ENCODE results near the gene PCDHA6. TPM values are rescaled to one million over a fixed set of nuclear protein-coding genes. Genes with fewer than 3 reads are reported as not detected.
"Not testable (repeated sequence)": the region's sequence is repeated elsewhere in the genome, so short reads cannot be mapped to it uniquely, and the experiment has no call there.

The PCDHA6 gene
- polyA plus RNA-seq (2011; rRNA removed) (0.02 and 0.09 TPM in 2 replicates), polyA minus RNA-seq (2011; rRNA and poly(A)+ RNA removed) (0.13 TPM in 1 of 2 replicates, not detected in the other)

GRCh38 chr5:140827704-140828361 is at the start of gene PCDHA6:
PCDHA6 (plus strand) TSS chr5:140827960; CDS start chr5:140828092, 132 bp downstream.
- peaks cover 32% of the 10 kb centered on the region for H3K9me3 ChIP-seq (ENCODE audit: control insufficient read depth, insufficient read depth, low read length)
- H3K4me3 ChIP-seq (ENCODE audit: low read depth, low read length): no peak within 1 kb of the TSS
- H3K27me3 ChIP-seq (ENCODE audit: control insufficient read depth, insufficient read depth, low read length): no peaks in the 10 kb centered on the region
- H3K27ac ChIP-seq (ENCODE audit: low read depth, low read length): no peak within 1 kb of the TSS
- no peak for DNase-seq (ENCODE audit: low read depth, low spot score)
- ChIA-PET CTCF (no interaction called here), POLR2A (no interaction called here)
- TF ChIP-seq CTCF (IDR thresholded peaks at IDR 0.05; ENCODE audit: low read depth, low read length): no peak

GRCh38 chr5:140780512-140780911 is 47.2 kb upstream of the PCDHA6 start:
- no peak overlapping the region for H3K4me3 ChIP-seq (ENCODE audit: low read depth, low read length)
- CTCF ChIA-PET: no interaction called here
- POLR2A ChIA-PET: no interaction called here

GRCh38 chr5:140785905-140786686 is 41.7 kb upstream of the PCDHA6 start, which contains the start of gene PCDHA1:
PCDHA1 (plus strand) TSS chr5:140786140.
- ChIA-PET CTCF (no interaction called here), POLR2A (no interaction called here)
- H3K4me3 ChIP-seq (ENCODE audit: low read depth, low read length): no peak within 1 kb of the TSS
- no peak for DNase-seq (ENCODE audit: low read depth, low spot score)
- H3K27me3 ChIP-seq (ENCODE audit: control insufficient read depth, insufficient read depth, low read length): no peaks in the 10 kb centered on the region
- H3K9me3 ChIP-seq (ENCODE audit: control insufficient read depth, insufficient read depth, low read length): peaks cover 38% of the 10 kb centered on the region
- no peak within 1 kb of the TSS for H3K27ac ChIP-seq (ENCODE audit: low read depth, low read length)
- no peak for TF ChIP-seq CTCF (IDR thresholded peaks at IDR 0.05; ENCODE audit: low read depth, low read length)

More at GRCh38 chr5:140780512-140780911, 47.2 kb upstream of the PCDHA6 start:
- TF ChIP-seq CTCF (IDR thresholded peaks at IDR 0.05; ENCODE audit: low read depth, low read length): no peak
- Histone ChIP-seq H3K9me3 (ENCODE audit: control insufficient read depth, insufficient read depth, low read length) (peaks cover 33% of the 10 kb centered on the region), H3K27ac (ENCODE audit: low read depth, low read length) (no peak overlapping the region), H3K27me3 (ENCODE audit: control insufficient read depth, insufficient read depth, low read length) (no peaks in the 10 kb centered on the region)
- DNase-seq (ENCODE audit: low read depth, low spot score): no peak

GRCh38 chr5:140787422-140787821 is 40.3 kb upstream of the PCDHA6 start:
- peaks cover 38% of the 10 kb centered on the region for H3K9me3 ChIP-seq (ENCODE audit: control insufficient read depth, insufficient read depth, low read length)
- DNase-seq (ENCODE audit: low read depth, low spot score); H3K4me3 ChIP-seq (ENCODE audit: low read depth, low read length); POLR2A ChIA-PET; H3K27me3 ChIP-seq (ENCODE audit: control insufficient read depth, insufficient read depth, low read length); CTCF ChIA-PET; H3K27ac ChIP-seq (ENCODE audit: low read depth, low read length): not testable (repeated sequence)

GRCh38 chr5:140787849-140788504 is 39.8 kb upstream of the PCDHA6 start:
- CTCF ChIA-PET, POLR2A ChIA-PET: not testable (repeated sequence)

More at GRCh38 chr5:140787849-140788504, 39.8 kb upstream of the PCDHA6 start:
- peaks cover 35% of the 10 kb centered on the region for H3K9me3 ChIP-seq (ENCODE audit: control insufficient read depth, insufficient read depth, low read length)
- not testable (repeated sequence) for DNase-seq (ENCODE audit: low read depth, low spot score); H3K27ac ChIP-seq (ENCODE audit: low read depth, low read length); H3K27me3 ChIP-seq (ENCODE audit: control insufficient read depth, insufficient read depth, low read length); H3K4me3 ChIP-seq (ENCODE audit: low read depth, low read length)

All from AG04450 (cell line).